ENCODE measurements around the gene SH3RF3.

SH3RF3 gene

DNA sequence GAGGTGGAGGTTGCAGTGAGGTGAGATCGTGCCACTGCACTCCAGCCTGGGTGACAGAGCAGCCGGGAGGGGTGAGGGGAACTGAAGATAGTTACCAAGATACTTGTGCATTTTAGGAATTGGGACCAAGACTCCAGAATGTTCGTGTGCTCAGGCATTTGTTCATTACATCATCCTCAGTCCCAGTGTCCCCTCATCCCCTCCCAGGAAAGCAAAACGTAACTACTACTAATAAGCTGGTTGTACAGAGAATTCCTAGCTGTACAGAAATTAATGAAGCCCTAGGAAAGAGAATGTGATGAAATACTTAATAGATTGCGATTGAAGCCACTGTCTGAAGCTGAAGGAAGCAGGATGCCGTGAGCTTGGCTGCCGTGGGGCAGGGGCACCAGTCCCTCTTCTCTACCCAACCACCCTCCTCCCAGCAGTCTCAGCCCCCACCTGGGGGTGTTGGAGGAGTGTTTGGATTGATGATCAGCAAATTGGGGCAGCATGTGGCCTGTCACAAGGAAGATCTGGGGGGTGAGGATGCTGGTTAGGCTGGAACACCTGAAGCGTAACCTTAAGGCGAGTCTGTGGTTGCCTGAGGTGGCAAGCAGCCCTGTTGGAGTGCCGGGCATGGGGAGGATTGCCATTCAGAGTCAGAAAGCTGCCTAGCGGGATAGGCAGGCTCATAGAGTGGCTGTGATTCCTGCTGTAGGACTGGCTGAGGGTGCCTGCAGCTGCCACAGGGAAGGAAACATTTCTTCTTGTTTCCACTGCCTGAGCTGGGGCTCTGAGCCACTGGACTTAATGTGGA lies 140.9 kb downstream of the SH3RF3 start:
- TF ChIP-seq, protein P1, sequence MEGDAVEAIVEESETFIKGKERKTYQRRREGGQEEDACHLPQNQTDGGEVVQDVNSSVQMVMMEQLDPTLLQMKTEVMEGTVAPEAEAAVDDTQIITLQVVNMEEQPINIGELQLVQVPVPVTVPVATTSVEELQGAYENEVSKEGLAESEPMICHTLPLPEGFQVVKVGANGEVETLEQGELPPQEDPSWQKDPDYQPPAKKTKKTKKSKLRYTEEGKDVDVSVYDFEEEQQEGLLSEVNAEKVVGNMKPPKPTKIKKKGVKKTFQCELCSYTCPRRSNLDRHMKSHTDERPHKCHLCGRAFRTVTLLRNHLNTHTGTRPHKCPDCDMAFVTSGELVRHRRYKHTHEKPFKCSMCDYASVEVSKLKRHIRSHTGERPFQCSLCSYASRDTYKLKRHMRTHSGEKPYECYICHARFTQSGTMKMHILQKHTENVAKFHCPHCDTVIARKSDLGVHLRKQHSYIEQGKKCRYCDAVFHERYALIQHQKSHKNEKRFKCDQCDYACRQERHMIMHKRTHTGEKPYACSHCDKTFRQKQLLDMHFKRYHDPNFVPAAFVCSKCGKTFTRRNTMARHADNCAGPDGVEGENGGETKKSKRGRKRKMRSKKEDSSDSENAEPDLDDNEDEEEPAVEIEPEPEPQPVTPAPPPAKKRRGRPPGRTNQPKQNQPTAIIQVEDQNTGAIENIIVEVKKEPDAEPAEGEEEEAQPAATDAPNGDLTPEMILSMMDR (IDR thresholded peaks at IDR 0.05), result no peak
- no peaks in the 10 kb centered on the region for H3K4me1 ChIP-seq

DNA sequence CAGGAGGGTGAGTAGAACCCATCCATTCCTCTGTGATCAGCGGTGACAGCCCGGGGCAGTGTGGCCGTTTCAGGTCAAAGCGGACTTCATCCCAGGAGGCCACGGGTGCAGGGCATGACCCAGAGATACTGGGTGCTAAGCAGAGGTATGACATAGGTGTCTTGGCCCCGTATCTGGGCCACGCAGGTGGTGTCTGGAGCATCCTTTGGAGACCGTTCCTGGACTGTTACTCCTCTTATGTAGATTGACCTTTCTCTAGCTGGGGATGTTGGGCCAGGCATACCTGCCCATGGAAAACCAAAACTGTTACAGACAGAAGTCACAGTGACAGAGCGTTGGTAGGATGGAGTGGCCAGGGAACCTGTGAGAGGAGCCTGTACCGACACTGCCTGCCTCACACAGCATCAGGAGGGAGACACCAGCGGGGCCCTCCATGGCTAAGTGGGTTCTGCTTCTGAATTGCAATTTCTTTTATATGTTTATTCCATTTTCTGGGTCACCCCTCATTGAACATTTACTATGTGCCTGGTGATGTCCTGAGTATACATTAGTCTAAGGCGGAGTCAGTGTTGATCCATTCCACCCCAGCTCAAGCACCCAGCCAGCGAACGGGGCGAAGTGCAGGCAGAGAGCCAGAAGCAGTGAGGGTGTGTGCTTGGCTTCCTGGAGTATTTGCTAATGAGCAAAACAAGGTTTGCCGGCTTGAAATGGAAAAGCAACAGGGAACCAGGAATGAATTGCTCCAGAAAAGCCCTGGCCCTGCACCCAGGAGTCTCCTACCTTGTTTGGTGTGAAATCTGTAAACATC lies 141.7 kb downstream of the SH3RF3 start:
- H3K4me3 ChIP-seq (ENCODE audit: low read depth, low read length), result no peak overlapping the region
- TF ChIP-seq, protein P1 (IDR thresholded peaks at IDR 0.05), result no peak
- no peaks in the 10 kb centered on the region for H3K79me2 ChIP-seq
- H3K27ac ChIP-seq, result no peak overlapping the region
- H3K4me2 ChIP-seq (ENCODE audit: low read length), result no peak overlapping the region
- no peaks in the 10 kb centered on the region for H3K27me3 ChIP-seq (ENCODE audit: control insufficient read depth, insufficient read depth, low read length)
- H2AFZ ChIP-seq, result no peak overlapping the region
- no peaks in the 10 kb centered on the region for H3K9me3 ChIP-seq (ENCODE audit: control insufficient read depth, low read length)
- no peaks in the 10 kb centered on the region for H3K36me3 ChIP-seq (ENCODE audit: control insufficient read depth, insufficient read depth, low read length)
- no peak overlapping the region for H3K9ac ChIP-seq
- no peaks in the 10 kb centered on the region for H3K4me1 ChIP-seq

More for the DNA sequence above, 140.9 kb downstream of the SH3RF3 start:
- no peaks in the 10 kb centered on the region for H3K36me3 ChIP-seq (ENCODE audit: control insufficient read depth, insufficient read depth, low read length)
- no peak overlapping the region for H3K4me2 ChIP-seq (ENCODE audit: low read length)
- no peaks in the 10 kb centered on the region for H3K27me3 ChIP-seq (ENCODE audit: control insufficient read depth, insufficient read depth, low read length)
- H3K9ac ChIP-seq, result no peak overlapping the region
- H2AFZ ChIP-seq, result no peak overlapping the region
- H3K4me3 ChIP-seq (ENCODE audit: low read depth, low read length), result no peak overlapping the region
- H3K9me3 ChIP-seq (ENCODE audit: control insufficient read depth, low read length), result no peaks in the 10 kb centered on the region
- H3K27ac ChIP-seq, result no peak overlapping the region
- H3K79me2 ChIP-seq, result no peaks in the 10 kb centered on the region

DNA sequence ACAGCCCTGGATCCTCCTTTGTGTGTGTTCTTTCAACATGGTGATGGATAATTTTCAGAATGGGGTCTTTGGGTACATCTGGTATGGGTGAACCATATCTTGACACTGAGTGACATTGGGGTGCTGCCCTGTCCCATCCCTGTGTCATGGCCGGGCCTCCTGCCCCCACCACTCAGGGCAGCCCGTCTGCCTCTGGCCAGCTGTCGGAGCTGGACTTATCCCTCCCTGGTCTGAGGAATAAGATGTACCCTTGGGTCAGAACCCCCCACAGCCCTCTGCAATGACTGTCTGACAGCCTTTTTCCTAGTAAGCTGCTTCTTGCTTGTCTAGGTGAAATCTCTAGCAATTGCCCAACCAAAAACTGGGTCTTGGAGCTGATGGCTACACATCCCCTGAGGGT lies 142.9 kb downstream of the SH3RF3 start:
- Histone ChIP-seq H3K36me3 (ENCODE audit: control insufficient read depth, insufficient read depth, low read length) (no peaks in the 10 kb centered on the region), H3K27me3 (ENCODE audit: control insufficient read depth, insufficient read depth, low read length) (no peaks in the 10 kb centered on the region), H2AFZ (no peak overlapping the region), H3K4me3 (ENCODE audit: low read depth, low read length) (no peak overlapping the region), H3K4me2 (ENCODE audit: low read length) (no peak overlapping the region), H3K9me3 (ENCODE audit: control insufficient read depth, low read length) (no peaks in the 10 kb centered on the region), H3K4me1 (no peaks in the 10 kb centered on the region), H3K79me2 (no peaks in the 10 kb centered on the region), H3K9ac (no peak overlapping the region), H3K27ac (no peak overlapping the region)
- TF ChIP-seq, protein P1 (IDR thresholded peaks at IDR 0.05), result no peak

DNA sequence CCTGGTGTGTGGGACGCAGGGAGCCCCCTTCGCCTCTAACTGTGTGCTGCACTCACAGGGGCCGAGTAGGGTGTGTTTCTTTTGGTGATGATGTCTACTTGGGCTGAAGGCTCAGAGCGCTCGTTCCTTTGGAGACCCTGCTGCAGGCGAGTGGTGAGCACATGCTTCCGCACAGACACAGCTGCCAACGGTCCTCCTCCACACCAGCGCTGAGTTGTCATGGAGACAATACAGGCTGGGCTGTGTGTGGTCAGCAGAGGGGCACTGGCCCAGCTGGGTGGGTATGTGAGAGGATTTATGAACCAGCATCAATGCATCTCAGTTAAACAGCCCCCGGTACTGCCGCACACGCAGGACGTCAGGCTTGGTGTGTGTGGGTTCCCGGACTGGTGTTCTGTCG lies 143.5 kb downstream of the SH3RF3 start:
- Histone ChIP-seq H3K4me1 (no peaks in the 10 kb centered on the region), H3K36me3 (ENCODE audit: control insufficient read depth, insufficient read depth, low read length) (no peaks in the 10 kb centered on the region), H3K4me2 (ENCODE audit: low read length) (no peak overlapping the region), H2AFZ (no peak overlapping the region), H3K79me2 (no peaks in the 10 kb centered on the region), H3K9ac (no peak overlapping the region), H3K4me3 (ENCODE audit: low read depth, low read length) (no peak overlapping the region), H3K9me3 (ENCODE audit: control insufficient read depth, low read length) (no peaks in the 10 kb centered on the region), H3K27ac (no peak overlapping the region), H3K27me3 (ENCODE audit: control insufficient read depth, insufficient read depth, low read length) (no peaks in the 10 kb centered on the region)
- TF ChIP-seq, protein P1 (IDR thresholded peaks at IDR 0.05), result no peak
